Cardiac fibroblast (primary cell): Measurements from ENCODE around the gene SMIM43.
A peak's percentile ranks its signal among the peaks of the same experiment; 100 is the strongest.
"Not testable (repeated sequence)": the region's sequence is repeated elsewhere in the genome, so short reads cannot be mapped to it uniquely, and the experiment has no call there.

Experiments used
- DNase-seq, 2 donors: peaks; one replicate each; pipeline versions ENCODE4 v3.0.0 to v3.0.0-alpha.2; 2010; ENCODE audit warnings: low read depth in 2 of 2
- H3K4me3 ChIP-seq, 2 donors: replicated peaks in 1 of 2; 1 replicate in 1 of 2; 2 replicates in 1 of 2; pipeline ENCODE4 v1.5.1; 2011; ENCODE audit warnings: low read depth in 2 of 2, low read length in 2 of 2, mild to moderate bottlenecking in 2 of 2, moderate library complexity in 1 of 2
- CTCF ChIP-seq: IDR thresholded peaks from one replicate; pipeline ENCODE4 v1.5.1; 2011; ENCODE audit warnings: low read depth, mild to moderate bottlenecking, low read length, inconsistent platforms

SMIM43 gene

GRCh38 chr4:121733942-121734341 is 31.0 kb downstream of the SMIM43 start:
- no peak for DNase-seq
- no peak overlapping the region for H3K4me3 ChIP-seq
- no peak for TF ChIP-seq CTCF

- H3K4me3 ChIP-seq, DNase-seq: not testable (repeated sequence)
These were observed 35.2 kb downstream of the SMIM43 start for GRCh38 chr4:121729753-121730152.

GRCh38 chr4:121728798-121729226 is 36.2 kb downstream of the SMIM43 start:
- TF ChIP-seq CTCF: no peak
- peak; percentile 65 to 84 for DNase-seq
- H3K4me3 ChIP-seq: no peak overlapping the region

- TF ChIP-seq CTCF: no peak
- DNase-seq: peak; percentile 76 to 95
- no peak overlapping the region for H3K4me3 ChIP-seq
These were observed 36.9 kb downstream of the SMIM43 start for GRCh38 chr4:121728066-121728465.

GRCh38 chr4:121726642-121727268 is 38.2 kb downstream of the SMIM43 start:
- peak; percentile 83 to 86 for DNase-seq
- no peak overlapping the region for H3K4me3 ChIP-seq
- TF ChIP-seq CTCF: peak; percentile 67

- H3K4me3 ChIP-seq: no peak overlapping the region
- DNase-seq: no peak
- no peak for TF ChIP-seq CTCF
These were observed 40.3 kb downstream of the SMIM43 start for GRCh38 chr4:121724671-121725070.

GRCh38 chr4:121721700-121722099 is 43.3 kb downstream of the SMIM43 start:
- H3K4me3 ChIP-seq: no peak overlapping the region
- DNase-seq: no peak
- TF ChIP-seq CTCF: no peak
